Dendritic cell treated with granulocyte-macrophage colony-stimulating factor and Interleukin-4, amounts not matched to agents 40 ng/mL and 50 ng/mL, for 4 days (primary cell): ENCODE data around the gene WAPL.

Experiments
- H3K27ac Mint-ChIP-seq: one replicate; pipeline ENCODE4 v1.8.0; 2022; ENCODE audit warnings: mild to moderate bottlenecking, mixed read lengths
- H3K27me3 Mint-ChIP-seq: one replicate; pipeline ENCODE4 v1.8.0; 2022; ENCODE audit warnings: mild to moderate bottlenecking, mixed read lengths
- H3K36me3 Mint-ChIP-seq: one replicate; pipeline ENCODE4 v1.8.0; 2022; ENCODE audit warnings: low read depth, mixed read lengths
- H3K4me1 Mint-ChIP-seq: one replicate; pipeline ENCODE4 v1.8.0; 2022; ENCODE audit warnings: low read depth, mixed read lengths
- H3K4me3 Mint-ChIP-seq: one replicate; pipeline ENCODE4 v1.8.0; 2022; ENCODE audit warnings: mild to moderate bottlenecking, moderate library complexity, mixed read lengths
- H3K9me3 Mint-ChIP-seq: one replicate; pipeline ENCODE4 v1.8.0; 2022; ENCODE audit warnings: mixed read lengths
- intact Hi-C: fragments of 100-400 bp; cut with micrococcal nuclease; formaldehyde crosslinking; loops from one replicate; pipeline ENCODE4 v1.15.0; 2022

WAPL gene

DNA sequence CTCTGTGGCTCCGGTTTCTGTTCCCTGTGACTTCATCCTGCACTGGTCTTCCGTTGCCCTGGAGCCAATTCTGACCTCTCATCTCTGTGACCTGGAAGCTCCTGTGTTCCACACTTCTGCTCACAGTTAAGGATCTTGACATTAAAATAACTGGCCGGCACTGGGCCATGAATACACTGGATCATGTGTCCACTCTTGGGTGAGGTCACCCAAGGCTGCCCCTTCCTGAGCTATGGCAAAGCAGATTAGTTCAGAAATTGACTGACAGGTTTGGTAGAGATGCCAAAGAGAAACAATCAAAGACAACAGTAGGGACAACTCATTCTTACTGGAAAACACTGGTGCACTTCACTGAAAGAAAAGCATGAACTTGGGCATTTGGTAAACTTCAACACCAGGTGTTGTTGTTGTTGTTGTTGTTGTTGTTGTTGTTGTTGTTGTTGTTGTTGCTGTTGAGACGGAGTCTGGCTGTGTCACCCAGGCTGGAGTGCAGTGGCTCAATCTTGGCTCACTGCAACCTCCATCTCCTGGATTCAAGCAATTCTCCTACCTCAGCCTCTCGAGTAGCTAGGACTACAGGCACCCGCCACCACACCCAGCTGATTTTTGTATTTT is 118.3 kb downstream of the WAPL start:
- peaks cover 26% of the 10 kb centered on the region for H3K4me1 Mint-ChIP-seq
- no peaks in the 10 kb centered on the region for H3K36me3 Mint-ChIP-seq
- no peak overlapping the region for H3K4me3 Mint-ChIP-seq
- intact Hi-C loops: loop anchor here (5.0 kb wide), 2 partner anchors 44 to 309 kb away; no protein-coding TSS in a partner anchor
- no peaks in the 10 kb centered on the region for H3K9me3 Mint-ChIP-seq
- H3K27me3 Mint-ChIP-seq: peaks cover 56% of the 10 kb centered on the region
- no peak overlapping the region for H3K27ac Mint-ChIP-seq

DNA sequence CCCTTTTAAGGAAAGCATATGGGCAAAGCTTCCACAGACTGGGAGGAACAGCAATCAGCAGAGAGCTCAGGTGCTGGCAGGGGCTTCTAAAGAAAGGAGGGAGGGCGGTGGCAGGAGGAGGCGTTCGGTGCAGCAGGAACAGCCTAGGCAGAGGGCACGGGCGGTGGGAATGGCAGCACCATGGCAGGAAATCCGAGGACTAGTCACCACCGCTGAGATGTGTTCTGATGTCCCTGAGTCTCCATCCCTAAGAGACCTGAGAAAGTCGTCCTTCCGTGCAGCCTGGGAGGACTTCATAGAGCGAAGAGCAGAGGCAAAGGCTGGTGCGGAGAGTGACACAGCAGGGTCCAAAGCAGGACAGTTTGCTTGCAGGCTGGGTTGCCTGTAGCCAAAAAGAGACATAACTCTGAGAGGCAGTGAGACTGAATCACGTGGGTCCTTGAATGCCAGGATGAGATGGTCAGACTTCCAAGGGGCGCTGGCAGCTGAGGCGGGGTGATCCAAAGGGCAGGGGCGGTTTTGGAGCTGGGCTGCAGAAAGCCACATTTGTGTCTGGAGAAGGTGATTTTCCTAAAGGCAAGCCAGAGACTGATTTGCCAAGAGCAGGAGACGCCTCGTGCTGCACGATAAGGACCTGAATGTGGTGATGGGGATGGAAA is 119.2 kb downstream of the WAPL start:
- Mint-ChIP-seq H3K27me3 (peaks cover 62% of the 10 kb centered on the region), H3K9me3 (no peaks in the 10 kb centered on the region), H3K36me3 (no peaks in the 10 kb centered on the region), H3K27ac (no peak overlapping the region), H3K4me3 (no peak overlapping the region), H3K4me1 (peaks cover 26% of the 10 kb centered on the region)
- intact Hi-C loops: loop anchor here (5.0 kb wide), 2 partner anchors 45 to 310 kb away; no protein-coding TSS in a partner anchor

DNA sequence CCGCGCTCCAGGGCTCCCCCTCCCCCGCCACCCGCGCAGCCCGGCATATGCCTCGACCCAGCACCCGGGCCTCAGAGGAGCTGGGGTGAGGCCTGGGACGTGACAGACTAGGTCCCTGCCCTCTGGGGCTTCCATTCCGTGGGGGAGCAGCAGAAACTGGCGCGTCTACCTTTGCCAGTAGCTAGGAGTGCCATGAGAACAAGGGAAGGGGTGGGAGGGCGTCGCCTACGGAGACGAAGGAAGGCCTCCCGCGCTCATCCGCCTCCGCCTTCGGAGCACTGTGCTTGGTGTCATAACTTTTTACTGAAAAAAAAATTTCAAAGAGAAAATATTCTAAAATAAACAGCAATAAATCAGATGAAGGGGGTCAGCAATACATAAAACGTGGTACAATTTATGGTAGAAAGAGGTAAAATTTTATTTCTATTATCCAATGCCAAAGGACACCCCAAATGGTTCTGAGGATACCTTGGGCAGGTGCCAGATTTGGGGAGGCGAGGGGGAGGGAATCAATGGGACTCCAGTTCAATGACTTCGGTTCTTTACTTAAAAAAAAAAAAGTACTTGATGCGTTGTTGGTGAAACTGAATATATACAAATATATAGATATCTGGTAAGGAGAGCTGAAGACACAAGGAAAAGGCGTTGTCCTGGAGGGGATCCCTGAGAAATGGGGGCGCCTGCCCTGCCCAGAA is 119.9 kb downstream of the WAPL start:
- H3K36me3 Mint-ChIP-seq: no peaks in the 10 kb centered on the region
- H3K4me1 Mint-ChIP-seq: peaks cover 26% of the 10 kb centered on the region
- H3K27me3 Mint-ChIP-seq: peaks cover 67% of the 10 kb centered on the region
- intact Hi-C loops: loop anchor here (2.0 to 5.0 kb wide), 3 partner anchors 46 to 311 kb away; partner anchors contain the start of gene WAPL
- H3K27ac Mint-ChIP-seq: no peak overlapping the region
- peak overlapping the region; percentile 73 for H3K4me3 Mint-ChIP-seq
- H3K9me3 Mint-ChIP-seq: no peaks in the 10 kb centered on the region

DNA sequence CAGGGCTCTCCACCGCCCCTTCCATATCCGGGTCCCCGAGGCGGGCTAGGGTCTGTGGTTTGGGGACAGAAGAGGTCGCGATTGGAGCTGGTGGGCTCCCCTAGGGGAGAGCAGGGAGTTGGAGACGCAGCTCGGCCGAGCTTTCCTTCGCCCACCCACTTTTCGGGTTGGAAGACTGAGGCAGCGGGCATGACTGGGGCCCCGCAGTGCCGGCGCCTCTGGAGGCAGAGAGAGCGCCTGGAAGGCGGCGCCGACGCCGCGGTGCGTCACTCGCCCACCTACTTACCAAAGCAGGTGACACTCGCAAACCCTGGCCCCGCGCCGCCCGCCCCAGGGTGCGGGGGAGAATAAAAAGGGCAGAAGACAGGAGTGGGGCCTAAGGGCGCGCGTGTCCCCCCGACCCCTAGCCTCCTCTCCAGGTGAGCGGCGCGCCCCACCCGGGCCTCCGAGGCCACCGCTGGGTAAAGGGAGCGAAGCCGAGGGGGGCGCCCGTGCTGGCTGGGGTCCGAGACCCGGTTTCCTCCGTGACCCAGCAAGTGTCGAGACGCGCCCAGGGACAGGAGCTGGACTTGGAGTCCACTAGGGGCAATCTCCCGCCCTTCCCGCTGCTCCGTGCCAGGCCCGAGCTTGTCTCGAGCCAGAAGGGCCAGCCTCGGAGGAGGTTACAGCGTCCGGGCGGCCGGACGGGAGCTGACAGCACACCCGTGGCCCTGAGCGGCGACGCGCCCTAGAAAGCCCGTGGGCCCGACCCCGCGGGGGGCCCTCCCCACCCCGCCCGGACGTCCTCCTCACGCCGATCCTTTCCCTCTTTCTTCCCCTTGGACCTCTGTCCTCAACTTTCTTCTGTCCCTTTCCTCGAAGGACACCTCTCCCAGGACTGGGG is 120.6 kb downstream of the WAPL start:
- Mint-ChIP-seq H3K27ac (peak overlapping the region; percentile 33), H3K36me3 (no peaks in the 10 kb centered on the region), H3K4me1 (peaks cover 26% of the 10 kb centered on the region), H3K27me3 (peaks cover 69% of the 10 kb centered on the region), H3K9me3 (no peaks in the 10 kb centered on the region), H3K4me3 (peak overlapping the region; percentile 73)
- intact Hi-C loops: loop anchor here (1.0 to 5.0 kb wide), 4 partner anchors 46 to 311 kb away; partner anchors contain the start of gene WAPL

DNA sequence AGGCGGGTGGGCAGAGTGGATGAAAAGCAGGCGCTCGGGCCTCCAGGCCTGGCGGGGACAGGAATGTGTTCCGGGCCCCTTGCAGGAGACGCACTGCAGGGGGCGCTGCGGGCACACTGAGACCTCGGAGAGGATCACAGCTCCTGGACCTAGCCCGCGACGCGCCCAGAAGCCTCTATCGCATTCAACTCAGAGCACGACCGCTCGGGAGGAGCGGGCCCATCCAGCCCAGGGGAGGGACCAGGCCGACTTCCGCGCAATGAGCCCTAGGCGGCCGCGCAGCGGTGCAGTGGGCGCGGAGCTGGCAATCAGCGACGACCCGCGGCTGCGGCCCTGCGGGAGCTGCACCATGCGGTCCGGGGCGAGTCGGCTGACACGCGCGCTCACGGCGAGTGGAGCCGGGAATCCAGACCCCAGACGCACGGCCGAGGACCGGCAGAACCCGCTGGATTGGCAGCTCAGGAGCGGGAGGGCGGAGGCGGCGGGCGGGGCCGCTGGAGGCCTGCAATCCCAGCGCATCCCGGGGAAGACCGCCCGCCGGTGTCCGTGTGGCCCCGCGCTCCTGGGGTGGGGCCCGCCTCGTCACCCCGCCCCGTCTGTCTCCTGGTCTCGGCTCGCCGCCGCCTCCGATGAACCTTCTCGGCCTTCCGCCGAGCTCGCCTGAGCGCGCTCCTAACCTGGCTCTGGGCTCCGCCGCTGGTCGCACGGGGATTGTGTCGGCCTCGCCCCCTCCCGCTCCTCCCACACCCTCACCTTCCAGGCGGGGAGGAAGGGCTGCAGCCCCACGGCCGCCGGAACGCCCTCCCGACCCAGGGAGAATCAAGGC is 121.5 kb downstream of the WAPL start:
- intact Hi-C loops: loop anchor here (1.0 to 5.0 kb wide), 5 partner anchors 47 to 497 kb away; partner anchors contain the start of gene WAPL
- Mint-ChIP-seq H3K36me3 (no peaks in the 10 kb centered on the region), H3K27ac (peak overlapping the region; percentile 33), H3K4me3 (peak overlapping the region; percentile 73), H3K4me1 (peaks cover 26% of the 10 kb centered on the region), H3K27me3 (peaks cover 73% of the 10 kb centered on the region), H3K9me3 (no peaks in the 10 kb centered on the region)

DNA sequence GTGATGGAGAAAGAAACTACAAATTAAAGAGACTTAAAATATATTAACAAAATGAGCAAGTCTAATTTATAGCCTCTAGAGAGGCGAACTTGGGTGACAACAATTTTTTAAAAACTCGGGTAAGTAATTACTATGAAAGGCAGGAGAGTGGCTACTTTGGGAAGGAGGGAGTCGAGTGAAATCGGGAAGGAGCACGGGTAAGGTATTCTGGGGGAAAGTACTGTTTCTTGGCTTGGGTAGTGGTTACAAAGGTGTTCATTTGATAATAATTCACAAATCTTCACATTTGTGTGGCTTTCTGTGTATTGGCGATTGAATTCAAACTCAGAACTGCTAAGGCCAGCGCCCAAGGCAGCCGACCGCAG is 122.1 kb downstream of the WAPL start:
- intact Hi-C loops: loop anchor here (5.0 kb wide), 1 partner anchor 498 kb away; no protein-coding TSS in a partner anchor
- Mint-ChIP-seq H3K36me3 (no peaks in the 10 kb centered on the region), H3K4me3 (peak overlapping the region; percentile 73), H3K27ac (no peak overlapping the region), H3K9me3 (no peaks in the 10 kb centered on the region), H3K4me1 (peaks cover 26% of the 10 kb centered on the region), H3K27me3 (peaks cover 70% of the 10 kb centered on the region)

DNA sequence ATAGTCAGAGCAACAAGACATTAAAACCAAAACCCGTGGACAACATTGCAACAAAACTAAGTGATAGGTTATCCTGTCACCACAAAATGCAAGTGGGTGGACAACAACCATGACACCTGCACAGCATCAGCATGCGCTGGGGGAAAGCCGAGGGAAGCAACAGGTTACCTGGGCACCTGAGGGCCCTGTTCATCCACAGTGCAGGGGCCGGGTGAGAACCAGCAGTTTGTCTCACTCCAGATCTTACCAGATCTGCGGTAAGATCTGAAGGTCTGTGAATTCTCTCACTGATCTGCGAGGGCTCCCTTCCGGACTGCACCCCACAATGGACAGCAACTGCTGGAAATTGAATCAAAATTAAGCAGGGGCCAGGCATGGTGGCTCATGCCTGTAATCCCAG is 124.5 kb downstream of the WAPL start:
- H3K27ac Mint-ChIP-seq: no peak overlapping the region
- H3K27me3 Mint-ChIP-seq: peaks cover 59% of the 10 kb centered on the region
- H3K4me1 Mint-ChIP-seq: peaks cover 15% of the 10 kb centered on the region
- no peaks in the 10 kb centered on the region for H3K36me3 Mint-ChIP-seq
- intact Hi-C loops: loop anchor here (5.0 kb wide), 1 partner anchor 500 kb away; no protein-coding TSS in a partner anchor
- no peaks in the 10 kb centered on the region for H3K9me3 Mint-ChIP-seq
- H3K4me3 Mint-ChIP-seq: no peak overlapping the region

DNA sequence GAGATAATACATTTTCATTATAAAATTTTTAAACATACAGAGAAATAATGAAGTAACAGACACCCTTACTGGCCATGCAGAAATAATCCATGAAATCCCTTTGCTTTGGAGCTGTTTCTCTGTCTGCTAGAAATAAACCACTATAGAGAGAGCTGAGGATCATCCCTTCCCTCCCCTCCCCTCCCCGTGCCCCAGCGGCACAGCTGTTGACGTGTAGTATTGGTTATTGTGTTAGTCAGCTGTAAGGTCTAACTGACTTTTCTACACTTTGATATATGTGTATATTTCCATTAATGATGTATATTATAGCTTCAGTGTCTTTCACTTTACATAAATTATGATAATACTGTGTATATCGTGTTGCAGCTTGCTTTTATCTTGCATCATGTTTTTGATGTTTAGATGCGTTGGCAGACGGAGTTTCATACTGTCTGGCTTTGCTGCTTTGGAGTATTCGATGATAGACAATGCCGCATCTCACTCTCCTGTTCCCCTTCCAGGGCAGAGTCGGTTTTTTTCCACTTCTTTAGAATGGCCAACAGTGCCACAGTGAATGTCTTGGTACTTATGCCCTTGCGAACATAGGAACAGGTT is 127.6 kb downstream of the WAPL start:
- intact Hi-C loops: no loop called here
- Mint-ChIP-seq H3K9me3 (no peaks in the 10 kb centered on the region), H3K27ac (no peak overlapping the region), H3K4me1 (no peaks in the 10 kb centered on the region), H3K27me3 (peaks cover 60% of the 10 kb centered on the region), H3K36me3 (no peaks in the 10 kb centered on the region), H3K4me3 (no peak overlapping the region)

DNA sequence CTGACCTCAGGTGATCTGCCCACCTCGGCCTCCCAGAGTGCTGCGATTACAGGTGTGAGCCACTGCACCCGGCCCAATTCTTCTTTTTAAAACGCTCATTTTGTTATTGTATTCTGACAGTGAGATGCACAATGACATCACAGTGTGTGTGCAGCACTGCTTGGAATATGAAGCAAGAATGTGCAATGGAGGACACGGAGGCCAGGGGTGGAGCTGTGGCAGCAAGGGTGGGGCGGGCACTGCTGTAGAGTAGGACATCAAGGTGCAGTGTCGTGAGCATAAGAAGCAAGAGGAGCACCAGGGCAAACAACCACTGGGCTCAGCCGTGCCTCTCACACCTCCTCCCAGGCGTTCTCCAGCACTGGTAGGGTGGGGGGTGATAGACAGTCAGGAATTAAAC is 128.2 kb downstream of the WAPL start:
- intact Hi-C loops: no loop called here
- Mint-ChIP-seq H3K9me3 (no peaks in the 10 kb centered on the region), H3K4me3 (no peak overlapping the region), H3K27me3 (peaks cover 61% of the 10 kb centered on the region), H3K4me1 (no peaks in the 10 kb centered on the region), H3K27ac (no peak overlapping the region), H3K36me3 (no peaks in the 10 kb centered on the region)

DNA sequence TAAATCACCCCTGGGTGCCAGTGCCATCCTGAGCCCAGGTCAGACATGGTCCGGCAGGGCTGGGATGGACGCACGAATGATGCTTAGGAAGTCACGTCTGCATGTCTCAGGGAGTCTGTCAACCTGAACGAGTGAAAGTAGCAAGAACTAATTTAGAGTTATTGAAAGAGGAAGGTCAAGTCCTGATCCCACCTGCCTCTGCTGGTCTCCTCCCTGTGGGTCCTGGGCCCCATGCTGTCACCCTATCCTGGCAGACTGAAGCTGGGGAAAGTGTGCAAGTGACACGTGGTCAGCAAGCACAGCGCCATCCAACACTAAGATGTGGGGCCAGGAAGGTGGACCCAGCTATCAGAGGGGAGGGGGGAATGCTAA is 128.9 kb downstream of the WAPL start:
- Mint-ChIP-seq H3K27me3 (peaks cover 62% of the 10 kb centered on the region), H3K36me3 (no peaks in the 10 kb centered on the region), H3K4me3 (no peak overlapping the region), H3K4me1 (no peaks in the 10 kb centered on the region), H3K27ac (no peak overlapping the region), H3K9me3 (no peaks in the 10 kb centered on the region)
- intact Hi-C loops: no loop called here

DNA sequence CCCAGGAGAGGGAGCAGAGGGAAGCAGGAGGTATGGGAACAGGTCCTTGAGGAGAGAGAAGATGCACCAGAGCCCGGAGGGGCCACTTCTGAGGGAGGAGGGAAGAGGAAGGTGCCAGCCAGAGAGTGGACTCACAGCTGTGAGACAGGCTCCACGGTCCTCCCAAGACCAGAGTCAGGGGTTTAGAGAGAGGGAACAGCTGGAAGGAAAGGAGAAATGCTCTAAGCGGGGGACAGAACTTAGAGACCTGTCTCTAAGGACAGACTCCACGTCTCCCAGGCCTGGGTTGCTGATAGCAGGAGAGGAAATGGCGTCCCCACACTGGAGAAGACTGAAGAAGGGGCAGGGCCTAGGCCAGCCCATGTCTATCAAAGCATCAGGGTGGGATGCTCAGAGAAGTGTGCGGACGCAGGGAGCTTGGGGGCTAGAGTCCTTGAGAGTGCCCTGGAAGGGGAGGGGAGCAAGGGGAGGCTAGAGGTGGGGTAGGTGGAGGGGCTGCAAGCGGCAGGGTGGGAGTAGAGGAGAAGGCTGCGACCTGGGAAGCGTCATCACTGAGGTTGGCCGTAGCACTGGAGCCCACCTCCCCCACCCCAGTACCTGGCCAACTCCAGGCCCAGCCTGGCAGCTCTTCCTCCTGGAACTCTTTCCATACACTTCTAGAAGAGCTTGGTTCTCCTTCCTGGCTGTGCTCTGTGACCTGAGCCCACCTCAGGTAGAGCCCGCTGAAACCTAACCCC is 129.4 kb downstream of the WAPL start:
- no peaks in the 10 kb centered on the region for H3K36me3 Mint-ChIP-seq
- no peaks in the 10 kb centered on the region for H3K9me3 Mint-ChIP-seq
- intact Hi-C loops: no loop called here
- H3K27me3 Mint-ChIP-seq: peaks cover 64% of the 10 kb centered on the region
- H3K4me3 Mint-ChIP-seq: no peak overlapping the region
- no peak overlapping the region for H3K27ac Mint-ChIP-seq
- H3K4me1 Mint-ChIP-seq: no peaks in the 10 kb centered on the region

DNA sequence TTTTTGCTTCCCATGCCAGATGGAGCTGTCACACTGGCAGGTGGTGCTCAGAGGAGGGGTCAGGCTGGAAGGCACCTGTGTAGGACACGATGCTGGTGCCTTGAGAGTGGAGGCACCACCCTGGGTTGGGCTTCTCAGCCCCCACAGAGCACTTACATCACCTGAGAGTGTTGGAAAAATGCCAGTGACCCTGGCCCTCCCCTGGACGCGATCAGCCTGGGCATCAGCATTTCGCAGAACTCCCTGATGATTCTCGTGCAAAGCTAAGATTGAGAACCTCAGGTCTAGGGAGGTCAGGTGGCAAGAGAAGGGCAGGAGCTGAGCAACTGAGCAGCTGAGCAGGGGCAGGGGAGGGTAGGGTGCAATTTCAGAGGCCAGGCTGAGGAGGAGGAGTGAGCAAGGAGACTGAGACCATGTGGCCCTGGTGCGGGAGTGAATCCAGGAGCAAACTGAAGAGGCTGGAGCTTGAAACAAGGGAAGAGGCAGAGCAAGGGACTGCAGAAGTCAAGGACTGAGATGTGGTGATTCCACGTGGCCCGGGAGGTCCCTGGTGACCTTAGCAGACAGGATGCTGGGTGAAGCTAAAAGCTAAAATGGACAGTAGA is 130.3 kb downstream of the WAPL start:
- Mint-ChIP-seq H3K4me3 (no peak overlapping the region), H3K27ac (no peak overlapping the region), H3K4me1 (no peaks in the 10 kb centered on the region), H3K27me3 (peaks cover 60% of the 10 kb centered on the region), H3K36me3 (no peaks in the 10 kb centered on the region), H3K9me3 (no peaks in the 10 kb centered on the region)
- intact Hi-C loops: no loop called here
